GM12878 (cell line): Measurements from ENCODE around the gene SEMA3B. TPM values are rescaled to one million over a fixed set of nuclear protein-coding genes. Genes with fewer than 3 reads are reported as not detected.

Experiments used
- ATAC-seq: fragments of 200-7000 bp; cut with Tn5 transposase; 3 replicates; pipeline ENCODE4 v1.9.1; 2020; ENCODE audit warnings: mild to moderate bottlenecking, moderate library complexity
- BruUV-seq: library from RNA; stranded (reverse); fragments of 400-500 nt; replicated peaks from 2 replicates; lab custom pipeline; 2021; lab: Mats Ljungman, UMichigan
- CTCF ChIA-PET: fragments of 300-600 bp; sonication (Branson Sonifier 250); formaldehyde crosslinking; extraction: SDS; loops from one replicate; lab custom pipeline; 2021; ENCODE audit warnings: inconsistent platforms; lab: Yijun Ruan, JAX
- POLR2A ChIA-PET: fragments of 350-600 bp; formaldehyde crosslinking; extraction: SDS; loops from one replicate; lab custom pipeline; 2021; ENCODE audit warnings: inconsistent platforms; lab: Charles Lee
- RAD21 ChIA-PET: fragments of 300-600 bp; sonication (Branson Sonifier 250); formaldehyde crosslinking; loops from one replicate; lab custom pipeline; 2023; ENCODE audit warnings: antibody characterized with exemption; ENCODE audit not compliant: unreplicated experiment; lab: Charles Lee
- SMC1A ChIA-PET: fragments of 300-600 bp; sonication (Branson Sonifier 250); formaldehyde crosslinking; loops from one replicate; lab custom pipeline; 2023; ENCODE audit not compliant: unreplicated experiment, uncharacterized antibody; lab: Charles Lee
- DNase-seq: peaks from one replicate; pipeline ENCODE4 v3.0.0-alpha.2; 2011; ENCODE audit warnings: low read depth, low spot score
- FAIRE-seq: peaks from 3 replicates; lab custom pipeline; 2011; peaks lifted over from hg19 to GRCh38; lab: Jason Lieb, UNC
- H2AFZ ChIP-seq: 2 replicates; pipeline ENCODE4 v1.6.0; 2011; ENCODE audit warnings: low read depth, low read length, control low read depth; ENCODE audit not compliant: control insufficient read depth
- H3K27ac ChIP-seq: 2 replicates; pipeline ENCODE4 v1.5.1; 2011; ENCODE audit warnings: control low read depth; ENCODE audit not compliant: control insufficient read depth, insufficient read depth
- H3K27me3 ChIP-seq, 2 experiments: replicated peaks in 1 of 2; 2 replicates each; pipeline versions ENCODE4 v1.6.0 to v1.6.1; 2011; ENCODE audit warnings: low read length in 1 of 2; ENCODE audit not compliant: control insufficient read depth in 2 of 2, insufficient read depth in 2 of 2
- H3K36me3 ChIP-seq, 2 experiments: 2 replicates each; pipeline ENCODE4 v1.5.1; 2011; ENCODE audit warnings: low read length in 1 of 2; ENCODE audit not compliant: control insufficient read depth in 2 of 2, insufficient read depth in 2 of 2
- H3K4me1 ChIP-seq: 2 replicates; pipeline ENCODE4 v1.6.1; 2011; ENCODE audit warnings: mild to moderate bottlenecking, low read length, moderate library complexity, mixed read lengths; ENCODE audit not compliant: control insufficient read depth, insufficient read depth
- H3K4me2 ChIP-seq: 2 replicates; pipeline ENCODE4 v1.6.0; 2011; ENCODE audit warnings: control low read depth; ENCODE audit not compliant: control insufficient read depth, insufficient read depth
- H3K4me3 ChIP-seq: fragments of 200-600 bp; sonication (generic); 2 replicates; pipeline ENCODE4 v1.5.1; 2016
- H3K79me2 ChIP-seq: 2 replicates; pipeline ENCODE4 v1.6.0; 2011; ENCODE audit warnings: low read length; ENCODE audit not compliant: control insufficient read depth, insufficient read depth
- H3K9ac ChIP-seq: 2 replicates; pipeline ENCODE4 v1.8.0; 2011; ENCODE audit warnings: low read length, control low read depth, mixed read lengths; ENCODE audit not compliant: control insufficient read depth, insufficient read depth
- H3K9me3 ChIP-seq: replicated peaks from 3 replicates; pipeline ENCODE4 v1.5.1; 2011; ENCODE audit warnings: mild to moderate bottlenecking, low read length; ENCODE audit not compliant: control insufficient read depth, insufficient read depth
- H4K20me1 ChIP-seq: 2 replicates; pipeline ENCODE4 v1.6.0; 2011; ENCODE audit not compliant: control insufficient read depth, insufficient read depth
- CREB1 ChIP-seq: IDR thresholded peaks from 2 replicates; pipeline ENCODE4 v1.6.1; 2012; ENCODE audit warnings: low read depth, mild to moderate bottlenecking, inconsistent platforms
- CREM ChIP-seq: IDR thresholded peaks from 2 replicates; pipeline ENCODE4 v1.6.1; 2014; ENCODE audit warnings: antibody characterized with exemption, low read depth
- ESRRA ChIP-seq: IDR thresholded peaks from 2 replicates; pipeline ENCODE4 v1.6.1; 2012; ENCODE audit warnings: mild to moderate bottlenecking, low read length, improper control_type of control experiment
- FOS ChIP-seq: IDR thresholded peaks from 3 replicates; pipeline ENCODE4 v1.6.1; 2011; ENCODE audit warnings: borderline replicate concordance; ENCODE audit not compliant: insufficient read length; ENCODE audit errors: extremely low read depth
- HDGF ChIP-seq: fragments of 450-650 bp; IDR thresholded peaks from 2 replicates; pipeline ENCODE4 v1.6.1; 2016; ENCODE audit warnings: antibody characterized with exemption
- KAT2A ChIP-seq: conservative IDR thresholded peaks from 2 replicates; pipeline ENCODE4 v1.6.1; 2011; ENCODE audit warnings: low read depth, low read length; ENCODE audit not compliant: control insufficient read depth
- NR2C2 ChIP-seq: IDR thresholded peaks from 2 replicates; pipeline ENCODE4 v1.6.1; 2011; ENCODE audit warnings: borderline replicate concordance, low read depth; ENCODE audit not compliant: control insufficient read depth, insufficient read length
- POU2F2 ChIP-seq: IDR thresholded peaks from 3 replicates; pipeline ENCODE4 v1.6.1; 2011; ENCODE audit warnings: low read depth, mild to moderate bottlenecking, low read length, borderline replicate concordance
- RELA ChIP-seq: fragments of 450-650 bp; IDR thresholded peaks from 2 replicates; pipeline ENCODE4 v1.8.0; 2014; ENCODE audit warnings: borderline replicate concordance; ENCODE audit not compliant: partially characterized antibody
- SIX5 ChIP-seq: IDR thresholded peaks from 2 replicates; pipeline ENCODE4 v1.6.1; 2011; ENCODE audit warnings: mild to moderate bottlenecking, low read depth, low read length, moderate library complexity; ENCODE audit not compliant: severe bottlenecking
- SREBF1 ChIP-seq: IDR thresholded peaks from 2 replicates; pipeline ENCODE4 v1.6.1; 2012; ENCODE audit warnings: mild to moderate bottlenecking, low read length
- SRF ChIP-seq, 2 experiments: IDR thresholded peaks; 2 replicates each; pipeline ENCODE4 v1.6.1; 2011; ENCODE audit warnings: low read depth in 2 of 2, low read length in 2 of 2, mild to moderate bottlenecking in 1 of 2, moderate library complexity in 1 of 2
- STAT1 ChIP-seq: fragments of 450-650 bp; conservative IDR thresholded peaks from 2 replicates; pipeline ENCODE4 v1.6.1; 2014; ENCODE audit warnings: antibody characterized with exemption, mild to moderate bottlenecking
- ZBTB11 ChIP-seq: fragments of 450-650 bp; formaldehyde crosslinking; IDR thresholded peaks from 2 replicates; pipeline ENCODE4 v1.5.0; 2022; ENCODE audit warnings: mild to moderate bottlenecking, missing genetic modification characterization
- ZNF687 ChIP-seq: fragments of 450-650 bp; IDR thresholded peaks from 2 replicates; pipeline ENCODE4 v1.6.1; 2017; ENCODE audit warnings: mild to moderate bottlenecking, moderate library complexity
- WGBS: methylation state at CpG from one replicate; pipeline ENCODE4 v1.1.6; 2016; ENCODE audit warnings: low lambda C conversion rate; ENCODE audit not compliant: insufficient replicate concordance, insufficient coverage; ENCODE audit errors: missing lambda C conversion rate; 5-methylcytosine and 5-hydroxymethylcytosine counted together
- in situ Hi-C: fragments of 300-500 bp; cut with MboI; formaldehyde crosslinking; loops from 9 replicates; pipeline ENCODE4 v1.14.3; 2018; ENCODE audit warnings: mixed read lengths
- intact Hi-C: fragments of 100-400 bp; cut with micrococcal nuclease; formaldehyde crosslinking; loops from one replicate; pipeline ENCODE4 v1.14.2; 2022; ENCODE audit not compliant: unreplicated experiment
- polyA plus RNA-seq, 11 experiments: library from polyadenylated mRNA; depleted of rRNA in 4 of 11; unstranded in 6 of 11; stranded (reverse) in 5 of 11; fragments of >200 nt; fragmentation: Nextera tagmentation in 4 of 11; fragmentation: Illumina TruSeq in 1 of 11; extraction: Ambion mirVana in 4 of 11; extraction: Trizol in 1 of 11; gene quantifications; 1 replicate in 1 of 11; 2 replicates in 10 of 11; pipeline versions ENCODE4 v1.2.1 to v1.2.3, GENCODE V29; 2011 to 2016; ENCODE audit warnings: inconsistent platforms in 2 of 11, missing spikeins in 2 of 11, low read depth in 1 of 11
- total RNA-seq, 4 experiments: library from RNA; depleted of rRNA in 3 of 4; stranded (reverse); fragments of >200 nt in 3 of 4; fragmentation: Illumina TruSeq in 1 of 4; extraction: Trizol in 1 of 4; gene quantifications; 2 replicates each; pipeline versions ENCODE4 v1.2.1 to v1.2.3, GENCODE V29; 2013 to 2021

The SEMA3B gene
- total and polyA plus RNA-seq, 10 of the 15 experiments (the other 5 are each of a cell fraction or from before 2014, with no cell fraction given) = 0.06 to 0.59 (median 0.14) TPM; not detected in 2

GRCh38 chr3:50255251-50255615 lies 13.7 kb upstream of the SEMA3B start:
- in situ Hi-C loops (no loop called here), intact Hi-C loops (no loop called here)
- ChIA-PET CTCF (interaction anchor here (1.6 kb wide), 1 partner anchor 29 kb away, joined by 4 read pairs; no protein-coding TSS in a partner anchor), RAD21 (interaction anchor here (1.0 kb wide), 1 partner anchor 9 kb away, joined by 4 read pairs; no protein-coding TSS in a partner anchor), POLR2A (no interaction called here), SMC1A (no interaction called here)
- BruUV-seq = no TSS peak
- Histone ChIP-seq H3K36me3 (peaks cover 37 to 54% of the 10 kb centered on the region in 2 experiments), H4K20me1 (peaks cover 5% of the 10 kb centered on the region), H3K27ac (no peak overlapping the region), H2AFZ (no peak overlapping the region), H3K4me2 (no peak overlapping the region), H3K9me3 (peaks cover 13% of the 10 kb centered on the region; the same call in 1 of the 3 replicates), H3K9ac (no peak overlapping the region), H3K4me3 (no peak overlapping the region), H3K27me3 (no peaks in the 10 kb centered on the region), H3K79me2 (peaks cover 9% of the 10 kb centered on the region), H3K4me1 (peaks cover 5% of the 10 kb centered on the region; the same call in 1 of the 2 replicates)
- ATAC-seq (no peak), FAIRE-seq (no peak), DNase-seq (no peak)
- TF ChIP-seq FOS = no peak
- TF ChIP-seq HDGF = no peak
- TF ChIP-seq STAT1 = no peak
- no peak for TF ChIP-seq POU2F2
- no peak for TF ChIP-seq RELA
- TF ChIP-seq ESRRA = no peak
- TF ChIP-seq NR2C2 = no peak
- TF ChIP-seq CREM = no peak
- no peak for TF ChIP-seq SIX5
- TF ChIP-seq KAT2A = no peak
- TF ChIP-seq SREBF1 = no peak
- no peak for TF ChIP-seq SRF (IDR thresholded peaks at IDR 0.05; ENCODE audit: low read depth in 2 of 2, low read length in 2 of 2)
- TF ChIP-seq ZNF687 = no peak
- TF ChIP-seq CREB1 = no peak
- no peak for TF ChIP-seq ZBTB11
- WGBS = 94% methylated on average over 9 of the region's 9 CpGs
